A673 (cell line): ENCODE measurements around the gene CXCR6. TPM values are rescaled to one million over a fixed set of nuclear protein-coding genes. Genes with fewer than 3 reads are reported as not detected.

Source experiments
- BruUV-seq: library from RNA; stranded (reverse); fragments of 400-500 nt; replicated peaks from 2 replicates; lab custom pipeline; 2021; lab: Mats Ljungman, UMichigan
- CTCF ChIA-PET: fragments of 300-600 bp; sonication (Branson Sonifier 250); formaldehyde crosslinking; loops from one replicate; lab custom pipeline; 2022; ENCODE audit warnings: antibody characterized with exemption; lab: Charles Lee
- POLR2A ChIA-PET: fragments of 300-600 bp; sonication (Branson Sonifier 250); formaldehyde crosslinking; loops from one replicate; lab custom pipeline; 2022; ENCODE audit warnings: antibody characterized with exemption; ENCODE audit not compliant: low non-redundant PET; lab: Charles Lee
- DNase-seq: peaks from one replicate; pipeline ENCODE4 v3.0.0-alpha.2; 2015; ENCODE audit warnings: low spot score
- H3K27ac ChIP-seq: fragments of 200-600 bp; sonication (generic); 2 replicates; pipeline ENCODE4 v1.5.1; 2016; ENCODE audit warnings: mixed run types, low read depth, mild to moderate bottlenecking, mixed read lengths, antibody characterized with exemption, low read length; ENCODE audit not compliant: poor library complexity, severe bottlenecking
- H3K27me3 ChIP-seq: fragments of 200-600 bp; sonication (generic); replicated peaks from 2 replicates; pipeline ENCODE4 v1.6.1; 2017; ENCODE audit warnings: mixed run types, low read depth, mild to moderate bottlenecking, mixed read lengths, antibody characterized with exemption, low read length; ENCODE audit not compliant: insufficient read depth, poor library complexity
- H3K36me3 ChIP-seq: fragments of 200-600 bp; sonication (generic); 2 replicates; pipeline ENCODE4 v1.6.1; 2016; ENCODE audit warnings: mixed run types, mild to moderate bottlenecking, mixed read lengths, antibody characterized with exemption, low read length; ENCODE audit not compliant: insufficient read depth, poor library complexity, severe bottlenecking
- H3K4me1 ChIP-seq: fragments of 200-600 bp; sonication (generic); 2 replicates; pipeline ENCODE4 v1.6.1; 2017; ENCODE audit warnings: mixed run types, mild to moderate bottlenecking, mixed read lengths, antibody characterized with exemption, low read length; ENCODE audit not compliant: insufficient read depth, poor library complexity, severe bottlenecking
- H3K4me3 ChIP-seq: fragments of 200-600 bp; sonication (generic); 2 replicates; pipeline ENCODE4 v1.5.1; 2016; ENCODE audit warnings: low read depth, mixed run types, mild to moderate bottlenecking, mixed read lengths, low read length; ENCODE audit not compliant: poor library complexity, severe bottlenecking
- H3K9me3 ChIP-seq: fragments of 200-600 bp; sonication (generic); 2 replicates; pipeline ENCODE4 v1.6.1; 2016; ENCODE audit warnings: mixed run types, low read depth, mild to moderate bottlenecking, mixed read lengths, antibody characterized with exemption, low read length; ENCODE audit not compliant: poor library complexity, severe bottlenecking
- EZH2 ChIP-seq: fragments of 200-600 bp; sonication (generic); IDR thresholded peaks from 2 replicates; pipeline ENCODE4 v1.6.1; 2017; ENCODE audit warnings: borderline replicate concordance, low read depth, mild to moderate bottlenecking, mixed read lengths, antibody characterized with exemption, low read length; ENCODE audit not compliant: poor library complexity, severe bottlenecking
- intact Hi-C: fragments of 100-400 bp; cut with micrococcal nuclease; formaldehyde crosslinking; loops from one replicate; pipeline ENCODE4 v1.10.0; 2022; ENCODE audit not compliant: unreplicated experiment
- total RNA-seq: library from RNA; stranded (reverse); gene quantifications from 2 replicates; pipeline ENCODE4 v1.2.3, GENCODE V29; 2021
- TF ChIP-seq, protein P1 (sequence below): fragments of 300-800, 200-600 bp; sonication (generic); conservative IDR thresholded peaks from 2 replicates; pipeline ENCODE4 v1.5.1; 2017; ENCODE audit warnings: low read depth, mild to moderate bottlenecking, antibody characterized with exemption, low read length, moderate library complexity, mixed read lengths

The CXCR6 gene
- total RNA-seq, 1 experiment from 2014 or later = not detected

DNA sequence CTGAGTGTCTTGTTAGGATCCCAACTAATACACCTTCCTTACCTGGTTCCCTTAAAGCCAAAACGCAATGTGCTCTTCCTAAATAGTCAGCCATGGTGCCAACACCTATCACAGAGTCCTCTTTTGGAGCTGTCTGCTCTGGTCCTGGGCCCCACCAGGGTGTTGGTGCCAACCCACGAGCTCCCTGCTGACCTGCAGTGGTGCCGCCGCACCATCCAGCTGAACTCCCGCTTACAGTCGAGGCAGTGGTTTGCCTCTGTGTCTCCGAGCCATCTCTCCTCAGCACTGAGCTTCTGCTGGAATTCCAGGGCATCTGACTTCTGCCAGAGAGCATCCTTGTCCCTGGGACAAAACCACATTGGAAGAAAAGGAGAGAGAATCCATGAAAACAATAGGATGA, 15.9 kb downstream of the CXCR6 start:
- Histone ChIP-seq H3K9me3 (no peaks in the 10 kb centered on the region), H3K27me3 (no peaks in the 10 kb centered on the region), H3K4me1 (no peaks in the 10 kb centered on the region), H3K36me3 (peaks cover 5% of the 10 kb centered on the region), H3K27ac (no peak overlapping the region), H3K4me3 (no peak overlapping the region)
- no peak for DNase-seq
- POLR2A ChIA-PET = no interaction called here
- intact Hi-C loops = no loop called here
- CTCF ChIA-PET = no interaction called here
- no TSS peak for BruUV-seq
- TF ChIP-seq, protein P1, sequence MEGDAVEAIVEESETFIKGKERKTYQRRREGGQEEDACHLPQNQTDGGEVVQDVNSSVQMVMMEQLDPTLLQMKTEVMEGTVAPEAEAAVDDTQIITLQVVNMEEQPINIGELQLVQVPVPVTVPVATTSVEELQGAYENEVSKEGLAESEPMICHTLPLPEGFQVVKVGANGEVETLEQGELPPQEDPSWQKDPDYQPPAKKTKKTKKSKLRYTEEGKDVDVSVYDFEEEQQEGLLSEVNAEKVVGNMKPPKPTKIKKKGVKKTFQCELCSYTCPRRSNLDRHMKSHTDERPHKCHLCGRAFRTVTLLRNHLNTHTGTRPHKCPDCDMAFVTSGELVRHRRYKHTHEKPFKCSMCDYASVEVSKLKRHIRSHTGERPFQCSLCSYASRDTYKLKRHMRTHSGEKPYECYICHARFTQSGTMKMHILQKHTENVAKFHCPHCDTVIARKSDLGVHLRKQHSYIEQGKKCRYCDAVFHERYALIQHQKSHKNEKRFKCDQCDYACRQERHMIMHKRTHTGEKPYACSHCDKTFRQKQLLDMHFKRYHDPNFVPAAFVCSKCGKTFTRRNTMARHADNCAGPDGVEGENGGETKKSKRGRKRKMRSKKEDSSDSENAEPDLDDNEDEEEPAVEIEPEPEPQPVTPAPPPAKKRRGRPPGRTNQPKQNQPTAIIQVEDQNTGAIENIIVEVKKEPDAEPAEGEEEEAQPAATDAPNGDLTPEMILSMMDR = no peak
- no peak for TF ChIP-seq EZH2

DNA sequence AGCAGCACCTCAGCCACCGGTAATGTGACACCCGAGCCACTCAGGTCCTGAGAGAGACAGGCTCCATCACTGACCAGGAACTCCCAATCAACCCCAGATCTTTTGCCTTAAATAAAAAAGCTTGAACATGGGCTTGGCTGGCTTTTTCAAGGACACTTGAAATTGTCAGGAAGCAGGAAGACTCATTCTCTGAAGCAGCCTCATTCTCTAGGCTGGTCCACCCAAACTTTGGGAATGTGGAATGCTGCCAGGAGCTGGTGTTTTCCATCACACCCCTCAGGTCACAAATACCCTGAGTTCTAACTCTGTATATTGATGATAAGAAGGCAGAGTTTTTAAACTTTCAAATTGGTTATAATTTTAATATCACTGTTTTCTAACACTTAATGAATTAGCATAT, 17.0 kb downstream of the CXCR6 start:
- no peak for DNase-seq
- intact Hi-C loops = no loop called here
- BruUV-seq = no TSS peak
- Histone ChIP-seq H3K27ac (no peak overlapping the region), H3K27me3 (no peaks in the 10 kb centered on the region), H3K4me3 (no peak overlapping the region), H3K36me3 (peaks cover 3% of the 10 kb centered on the region), H3K9me3 (no peaks in the 10 kb centered on the region), H3K4me1 (no peaks in the 10 kb centered on the region)
- no peak for TF ChIP-seq EZH2
- TF ChIP-seq, protein P1 = no peak
- ChIA-PET POLR2A (no interaction called here), CTCF (no interaction called here)

DNA sequence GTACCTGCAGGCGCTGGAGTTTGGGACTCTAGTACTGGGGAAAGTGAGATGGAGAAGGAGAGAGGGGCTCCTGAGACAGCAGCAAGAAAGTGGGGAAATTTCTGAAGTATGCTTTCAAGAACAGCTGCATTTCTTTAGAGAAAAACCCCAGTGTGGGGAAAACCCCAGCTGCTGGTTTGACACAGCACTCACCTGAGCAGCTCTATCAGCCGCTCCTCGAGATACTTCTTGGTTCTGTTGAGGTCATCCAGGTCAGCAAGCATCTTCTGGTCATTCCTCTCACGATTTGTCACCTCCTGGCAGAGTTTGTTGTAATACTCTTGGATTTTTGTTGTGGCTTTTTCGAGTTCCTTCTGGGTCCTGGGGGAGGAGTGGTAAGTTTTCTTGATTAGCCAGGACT, 18.8 kb downstream of the CXCR6 start:
- Histone ChIP-seq H3K4me3 (no peak overlapping the region), H3K36me3 (peaks cover 3% of the 10 kb centered on the region), H3K27ac (no peak overlapping the region), H3K27me3 (no peaks in the 10 kb centered on the region), H3K4me1 (no peaks in the 10 kb centered on the region), H3K9me3 (no peaks in the 10 kb centered on the region)
- no peak for DNase-seq
- ChIA-PET POLR2A (no interaction called here), CTCF (no interaction called here)
- TF ChIP-seq, protein P1 = no peak
- no peak for TF ChIP-seq EZH2
- intact Hi-C loops = no loop called here
- BruUV-seq = no TSS peak
